Posterior cingulate gyrus (tissue), 11 donors: Measurements from ENCODE around the gene SLC49A4.

Experiments used
- DNase-seq, 10 donors: peaks; one replicate each; pipeline versions ENCODE4 v3.0.0 to v3.0.0-alpha.2; 2020 to 2021; ENCODE audit warnings: mixed read lengths in 3 of 10
- intact Hi-C: fragments of 100-400 bp; cut with DNase I; formaldehyde crosslinking; loops from one replicate; pipeline ENCODE4 v1.15.1; 2023

The SLC49A4 gene

GRCh38 chr3:122784436-122784835 lies 10.4 kb upstream of the SLC49A4 start:
- DNase-seq: no peak
- intact Hi-C loops: no loop called here

- intact Hi-C loops: no loop called here
- DNase-seq: no peak
Measured at GRCh38 chr3:122785231-122785630, 9.6 kb upstream of the SLC49A4 start.

- no peak for DNase-seq
- intact Hi-C loops: no loop called here
Measured at GRCh38 chr3:122786066-122786465, 8.8 kb upstream of the SLC49A4 start.

GRCh38 chr3:122787872-122788271 lies 7.0 kb upstream of the SLC49A4 start:
- DNase-seq: no peak
- intact Hi-C loops: no loop called here

GRCh38 chr3:122789585-122790273 lies 5.1 kb upstream of the SLC49A4 start:
- intact Hi-C loops: loop anchor here (5.0 kb wide), 1 partner anchor 238 kb away; the partner anchor contains the start of gene SEMA5B
- DNase-seq: no peak

GRCh38 chr3:122793568-122794416 lies 1.1 kb upstream of the SLC49A4 start, which contains the start of gene HSPBAP1:
Gene HSPBAP1, minus strand, starts transcription at chr3:122793831. Its CDS starts 151 bp downstream, at chr3:122793680.
- DNase-seq: peak; percentile 90 to 98 (median 94)
- intact Hi-C loops: loop anchor here (5.0 kb wide), 1 partner anchor 234 kb away; the partner anchor contains the start of gene SEMA5B

- no peak for DNase-seq
- intact Hi-C loops: loop anchor here (5.0 kb wide), 1 partner anchor 233 kb away; the partner anchor contains the start of gene SEMA5B
Measured at GRCh38 chr3:122794483-122794778, 438 bp upstream of the SLC49A4 start.

- intact Hi-C loops: no loop called here
- no peak for DNase-seq
Measured at GRCh38 chr3:122795674-122796195, 866 bp downstream of the SLC49A4 start.

GRCh38 chr3:122797291-122797690 lies 2.4 kb downstream of the SLC49A4 start:
- no peak for DNase-seq
- intact Hi-C loops: no loop called here

- intact Hi-C loops: no loop called here
- DNase-seq: no peak
Measured at GRCh38 chr3:122799322-122799721, 4.5 kb downstream of the SLC49A4 start.

GRCh38 chr3:122800031-122800430 lies 5.2 kb downstream of the SLC49A4 start:
- intact Hi-C loops: no loop called here

GRCh38 chr3:122800706-122801237 lies 5.9 kb downstream of the SLC49A4 start:
- intact Hi-C loops: no loop called here
- no peak for DNase-seq

More at GRCh38 chr3:122800031-122800430, 5.2 kb downstream of the SLC49A4 start:
- DNase-seq: no peak

GRCh38 chr3:122802323-122802722 lies 7.5 kb downstream of the SLC49A4 start:
- intact Hi-C loops: no loop called here
- no peak for DNase-seq

GRCh38 chr3:122803977-122804376 lies 9.1 kb downstream of the SLC49A4 start:
- intact Hi-C loops: no loop called here
- DNase-seq: no peak

- DNase-seq: no peak
- intact Hi-C loops: no loop called here
Measured at GRCh38 chr3:122810734-122811133, 15.9 kb downstream of the SLC49A4 start.

- no peak for DNase-seq
- intact Hi-C loops: no loop called here
Measured at GRCh38 chr3:122816587-122816986, 21.7 kb downstream of the SLC49A4 start.

- peak in 1 of 10 donors; percentile 51 for DNase-seq
- intact Hi-C loops: no loop called here
Measured at GRCh38 chr3:122824465-122825381, 29.9 kb downstream of the SLC49A4 start.

- intact Hi-C loops: no loop called here
- no peak for DNase-seq
Measured at GRCh38 chr3:122825460-122825859, 30.6 kb downstream of the SLC49A4 start.

- intact Hi-C loops: no loop called here
- DNase-seq: no peak
Measured at GRCh38 chr3:122826278-122826677, 31.4 kb downstream of the SLC49A4 start.

- DNase-seq: no peak
- intact Hi-C loops: no loop called here
Measured at GRCh38 chr3:122828281-122828680, 33.4 kb downstream of the SLC49A4 start.
